GM19463 (cell line): ENCODE data around the gene YOD1.

Experiments
- ATAC-seq: cut with Tn5 transposase; IDR thresholded peaks from one replicate; pipeline ENCODE4 v1.9.1; 2021; ENCODE audit warnings: mild to moderate bottlenecking, moderate library complexity; ENCODE audit not compliant: unreplicated experiment

The YOD1 gene

DNA sequence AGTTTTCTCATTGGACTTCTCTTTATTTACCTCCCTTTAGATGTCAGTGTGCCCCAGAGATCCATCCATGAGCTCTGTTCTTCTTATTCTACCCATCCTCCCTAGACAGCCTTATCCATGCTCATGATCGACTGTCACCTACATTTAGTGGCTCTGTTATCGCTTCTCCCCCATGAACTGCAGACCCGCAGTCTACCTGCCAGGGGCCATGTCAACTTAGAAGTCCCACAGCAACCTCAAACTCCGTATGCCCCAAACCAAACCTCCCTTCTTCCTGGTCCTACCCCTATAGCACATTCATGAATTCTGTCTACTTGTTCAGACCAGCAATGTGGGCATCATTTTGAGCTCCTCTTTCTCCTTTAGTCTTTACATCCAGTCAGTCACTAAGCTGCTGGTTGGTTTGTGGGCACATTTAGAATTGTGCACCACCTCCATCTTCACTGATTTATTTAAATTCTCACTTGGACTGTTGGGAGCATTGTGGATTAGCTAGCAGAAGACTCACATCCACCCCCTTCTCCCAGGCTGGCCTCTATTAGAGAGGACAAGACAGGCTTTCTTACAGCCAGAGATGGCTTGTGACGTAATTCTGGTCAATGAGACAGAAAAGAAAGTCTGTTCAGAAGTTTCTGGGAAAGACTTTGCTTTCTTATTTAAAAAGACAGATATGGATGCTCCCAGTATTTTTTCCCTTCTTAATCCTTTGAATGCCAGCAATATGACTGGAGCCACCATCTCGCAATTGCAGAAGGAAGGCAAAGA, 37.5 kb downstream of the YOD1 start:
- ATAC-seq, result no peak

DNA sequence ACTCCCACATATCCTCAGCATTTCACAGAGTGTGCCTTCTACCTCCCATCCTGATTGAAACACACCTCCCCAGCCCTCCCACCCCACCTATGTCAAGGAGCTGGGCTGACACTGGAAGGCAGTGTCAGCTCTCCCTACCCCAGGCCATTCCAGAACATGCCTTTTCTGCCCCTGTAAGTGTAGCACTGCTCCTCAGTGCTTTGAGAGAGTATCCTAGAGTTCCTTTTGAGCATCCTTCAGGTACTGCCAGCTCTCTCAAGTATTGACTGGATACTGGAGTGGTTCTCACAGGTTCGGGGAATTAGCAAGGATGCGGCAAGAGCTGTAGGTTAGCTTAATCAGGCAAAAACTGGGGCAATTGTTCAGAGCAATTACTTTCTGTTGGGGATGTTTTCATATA, 40.3 kb downstream of the YOD1 start:
- no peak for ATAC-seq

DNA sequence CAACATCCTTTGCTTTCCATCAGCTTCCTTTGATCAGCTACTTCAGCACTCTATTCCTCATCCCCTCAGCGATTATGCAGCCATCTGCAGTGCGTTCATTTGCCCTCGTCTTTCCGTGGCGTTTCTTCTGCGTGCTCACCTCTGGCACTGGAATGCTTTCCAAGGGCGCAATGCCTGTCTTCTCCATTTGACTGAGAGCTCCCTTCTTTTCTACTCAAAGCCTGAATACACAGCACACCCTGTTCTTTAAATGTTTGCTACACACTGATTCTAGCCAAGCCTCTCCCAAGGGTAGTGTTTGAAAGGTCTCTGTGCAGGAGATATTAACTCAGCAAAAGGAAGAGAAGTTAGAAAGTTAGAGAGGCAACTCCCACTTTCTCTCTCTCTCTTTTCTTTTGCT, 41.1 kb downstream of the YOD1 start:
- ATAC-seq, result no peak

DNA sequence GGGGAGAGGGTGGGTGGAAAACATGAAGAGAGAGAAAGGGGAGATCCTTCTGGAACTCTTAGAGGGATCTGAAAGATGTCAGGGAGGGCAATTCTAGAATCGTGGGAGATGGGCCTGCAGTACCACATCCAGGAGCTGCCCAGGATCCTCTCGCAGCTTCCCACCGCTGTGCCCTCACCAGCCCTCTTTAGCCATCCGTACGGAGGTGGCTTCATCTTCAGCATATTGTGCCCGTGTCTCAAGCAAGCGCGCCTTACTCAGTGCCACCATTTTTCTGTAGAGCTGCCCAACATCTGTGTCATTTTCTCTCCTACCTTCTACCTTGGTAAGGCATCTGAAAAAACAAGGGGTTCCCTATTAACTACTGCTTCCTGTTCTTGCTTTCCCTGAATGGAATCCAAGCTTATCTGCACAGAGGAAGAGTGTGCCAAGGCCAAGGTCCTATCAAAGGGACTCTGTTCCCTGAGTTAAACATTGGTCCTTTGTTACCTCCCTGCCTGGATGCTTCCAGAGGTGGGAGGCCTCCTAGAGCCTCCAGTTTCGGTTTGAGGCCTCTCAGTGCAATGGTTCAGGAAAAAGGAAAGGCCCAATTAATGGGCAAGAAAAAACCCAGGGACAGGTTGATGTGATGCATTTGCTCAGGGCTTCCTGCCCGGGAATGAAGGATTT, 41.7 kb downstream of the YOD1 start:
- ATAC-seq, result no peak

DNA sequence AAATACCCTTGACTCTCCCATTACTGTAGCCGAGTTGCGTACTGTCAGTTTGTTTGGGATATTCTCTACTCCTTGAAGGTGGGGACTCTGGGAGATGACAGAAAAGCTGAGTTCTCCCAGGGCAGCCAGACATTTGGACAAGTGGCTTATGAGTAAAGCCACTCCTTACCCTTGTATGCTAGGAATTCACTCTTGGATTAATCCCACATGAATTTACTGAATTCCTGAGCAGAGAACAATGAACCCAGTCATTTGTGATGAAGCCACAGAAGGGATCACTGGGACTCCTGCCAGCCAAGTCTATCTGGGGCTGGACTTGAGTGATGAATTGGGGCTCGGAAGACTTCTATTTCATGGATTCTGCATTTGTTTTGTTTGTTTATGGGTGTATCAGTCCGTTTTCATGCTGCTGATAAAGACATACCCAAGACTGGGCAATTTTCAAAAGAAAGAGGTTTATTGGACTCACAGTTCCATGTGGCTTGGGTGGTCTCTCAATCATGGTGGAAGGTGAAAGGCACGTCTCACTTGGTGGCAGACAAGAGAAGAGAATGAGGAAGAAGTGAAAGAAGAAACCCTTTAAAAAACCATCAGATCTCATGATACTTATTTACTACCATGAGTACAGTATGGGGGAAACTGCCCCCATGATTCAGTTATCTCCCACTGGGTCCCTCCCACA, 43.5 kb downstream of the YOD1 start:
- no peak for ATAC-seq

DNA sequence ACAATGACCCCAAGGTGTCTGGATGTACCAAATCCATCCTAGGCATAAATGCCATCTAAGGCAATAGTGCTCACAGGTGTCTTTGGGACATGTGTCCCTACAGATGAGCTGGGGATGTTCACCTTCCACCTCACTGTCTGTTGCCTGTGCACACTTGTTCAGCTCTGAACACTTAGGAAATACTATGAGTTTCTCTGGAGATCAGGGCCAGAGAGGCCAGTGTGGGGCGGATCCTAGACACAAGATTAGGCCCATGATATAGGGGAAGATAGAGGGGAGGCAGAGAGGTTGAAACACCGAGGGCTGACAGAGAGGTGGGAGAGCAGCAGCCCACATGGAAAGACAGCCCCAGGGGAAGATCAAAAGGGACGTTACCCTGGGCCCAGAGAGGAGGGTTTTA, 44.1 kb downstream of the YOD1 start:
- no peak for ATAC-seq

DNA sequence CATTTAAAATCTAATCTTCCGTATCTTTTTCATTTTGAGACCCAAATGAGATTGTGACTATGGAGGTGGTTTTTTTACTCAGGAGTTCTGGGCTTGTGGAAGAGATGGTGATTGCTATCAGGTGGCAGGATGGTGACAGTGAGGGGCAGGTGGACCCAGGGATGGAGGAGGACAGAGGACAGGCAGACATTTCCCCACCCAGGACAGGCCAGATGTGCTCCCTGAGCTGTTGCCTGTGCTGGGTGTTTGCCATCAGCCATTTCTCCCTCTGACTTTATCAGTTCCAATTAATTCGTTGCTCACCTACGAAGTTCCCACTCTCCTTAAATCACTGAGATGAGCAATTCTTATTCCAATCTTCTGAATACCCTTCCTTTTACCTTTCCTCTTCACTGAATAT, 44.9 kb downstream of the YOD1 start:
- ATAC-seq, result no peak

DNA sequence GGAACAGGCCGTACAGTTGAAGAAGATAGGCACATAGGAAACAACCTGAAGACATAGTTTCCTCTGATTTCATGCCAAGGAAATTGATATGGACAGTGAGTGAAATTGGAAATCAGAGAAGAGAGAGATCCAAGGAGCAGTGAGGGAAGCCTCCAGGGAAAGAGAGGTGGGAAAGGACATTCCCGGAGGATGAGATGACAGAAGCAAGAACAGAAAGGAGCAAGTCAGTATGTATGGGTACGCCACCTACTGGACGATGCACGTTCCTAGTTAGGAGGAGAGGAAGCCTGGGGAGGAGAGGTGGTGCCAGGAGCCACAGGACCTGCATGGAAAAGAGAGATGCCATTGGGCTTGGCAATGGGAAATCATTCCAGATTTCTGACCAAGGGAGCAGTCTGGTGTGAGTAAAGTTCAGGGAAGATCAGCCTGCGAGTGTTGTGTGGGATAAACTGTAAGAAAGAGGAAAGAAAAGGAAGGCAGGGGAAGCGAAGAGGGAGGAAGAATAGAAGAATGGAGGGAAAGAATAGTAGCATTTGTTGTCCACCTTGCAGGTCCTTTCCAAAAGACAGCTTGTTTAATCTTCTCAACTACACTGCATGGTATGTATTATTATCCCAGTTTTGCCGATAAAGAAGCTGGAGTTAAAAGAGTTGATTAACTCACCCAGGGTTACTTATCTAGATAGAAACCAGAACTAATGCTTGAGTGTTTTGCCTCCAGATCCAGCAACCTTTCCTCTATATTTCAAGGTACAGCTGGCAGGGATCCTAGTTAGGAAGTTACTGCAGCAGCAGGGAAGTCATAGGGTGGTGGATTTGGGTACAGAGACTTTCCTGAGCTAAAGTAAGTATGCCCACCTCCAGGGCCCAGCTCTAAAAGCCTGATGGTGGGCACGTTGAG, 45.8 kb downstream of the YOD1 start:
- ATAC-seq, result no peak

DNA sequence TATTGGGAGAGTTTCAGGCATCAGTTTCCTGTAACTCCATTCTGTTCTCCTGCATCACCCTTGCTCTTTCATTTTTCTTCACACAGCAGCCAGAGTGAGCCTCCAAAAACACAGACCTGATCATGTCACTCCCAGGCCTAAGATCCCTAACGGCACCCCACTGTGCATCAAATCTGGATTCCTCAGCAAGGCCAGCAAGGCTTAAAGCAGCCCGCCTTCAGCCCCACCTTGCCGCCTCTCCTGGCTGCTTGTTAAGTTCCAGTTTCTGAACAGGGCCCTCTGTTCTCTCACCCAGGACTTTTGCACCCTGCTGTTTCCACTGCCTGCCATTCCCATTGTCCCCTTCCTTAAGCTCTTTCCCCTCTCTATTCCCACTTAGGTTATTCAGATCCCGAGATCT, 47.8 kb downstream of the YOD1 start:
- no peak for ATAC-seq

DNA sequence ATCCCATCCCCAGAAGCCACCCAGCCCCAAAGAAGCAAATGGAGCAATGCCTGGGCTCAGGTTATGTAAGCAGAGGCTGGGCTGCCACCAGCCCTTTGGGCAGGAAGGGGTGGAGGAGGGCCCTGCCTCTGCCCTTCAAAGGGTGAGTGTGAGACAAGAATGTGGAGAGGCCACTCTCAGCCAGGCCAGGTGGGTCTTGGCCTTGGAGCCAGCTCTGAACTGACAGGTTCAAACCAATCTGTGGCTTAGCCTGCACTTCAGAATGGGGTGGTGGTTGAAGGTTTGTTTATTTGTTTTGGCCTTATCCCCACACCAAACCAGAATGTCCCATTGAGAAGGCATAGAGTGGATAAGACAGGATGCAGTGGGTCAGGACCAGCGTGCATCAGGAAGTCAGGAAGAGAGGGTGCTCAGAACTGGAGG, 48.3 kb downstream of the YOD1 start:
- ATAC-seq, result no peak

DNA sequence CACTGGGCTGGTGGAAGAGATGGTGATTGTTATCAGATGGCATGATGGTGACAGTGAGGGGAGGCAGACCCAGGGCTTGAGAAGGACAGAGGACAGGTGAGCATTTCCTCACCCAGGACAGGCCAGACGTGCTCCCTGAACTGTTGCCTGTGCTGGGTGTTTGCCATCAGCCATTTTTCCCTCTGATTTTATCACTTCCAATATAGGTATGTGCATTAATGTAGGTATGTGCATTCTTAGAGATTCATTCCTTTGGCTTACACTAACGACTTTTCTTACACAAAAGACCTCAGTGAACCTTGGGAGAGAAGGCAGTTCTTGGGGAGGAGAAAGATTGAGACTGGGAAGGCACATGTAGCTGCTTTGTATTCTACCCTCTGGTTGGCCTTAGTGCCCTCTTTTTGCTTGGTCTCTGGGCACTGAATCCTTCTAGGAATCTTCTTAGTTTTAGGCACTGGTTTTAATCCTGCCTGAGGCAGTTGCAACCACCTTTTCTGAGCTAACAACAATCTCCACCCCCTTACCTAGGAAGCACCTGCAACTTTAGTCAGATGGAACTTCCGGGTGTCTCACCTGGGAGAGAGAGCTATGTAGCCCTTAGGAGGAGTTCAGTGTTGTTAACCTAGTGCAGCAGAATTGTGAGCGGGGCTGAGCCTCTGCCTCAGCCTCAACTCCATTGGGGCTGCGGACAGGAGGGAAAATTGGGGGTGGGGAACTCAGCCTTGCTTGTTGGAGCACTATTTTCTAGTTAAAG, 49.3 kb downstream of the YOD1 start:
- ATAC-seq, result no peak

DNA sequence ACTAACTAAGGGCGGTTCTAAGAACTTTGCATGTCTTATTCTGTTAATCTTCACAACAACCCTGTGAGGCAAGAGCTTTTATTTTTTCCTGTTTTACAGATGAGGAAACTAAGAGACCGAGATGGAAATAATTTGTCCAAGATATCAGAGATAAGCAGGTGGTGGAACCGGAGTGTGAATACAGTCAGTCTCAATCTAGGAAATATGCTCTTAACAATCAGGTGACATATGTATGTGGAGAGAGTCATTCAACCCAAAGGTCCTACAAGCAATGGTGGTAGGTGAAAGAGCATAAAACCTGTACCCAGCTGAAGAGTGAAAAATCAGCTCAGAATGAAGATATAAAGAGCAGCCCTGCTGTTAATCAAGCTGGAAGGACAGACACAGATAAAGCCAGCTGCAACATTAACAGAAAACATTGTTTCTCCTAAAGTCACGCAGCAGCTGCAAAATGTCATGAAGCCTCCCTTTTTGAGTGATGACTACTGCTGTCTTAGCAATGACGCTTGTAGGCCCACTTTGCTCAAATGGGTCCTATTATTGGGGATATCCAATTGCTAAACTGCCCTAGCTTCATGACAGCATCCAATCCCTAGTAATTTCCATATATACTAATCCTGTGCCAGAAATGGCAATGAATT, 50.2 kb downstream of the YOD1 start:
- ATAC-seq, result no peak

DNA sequence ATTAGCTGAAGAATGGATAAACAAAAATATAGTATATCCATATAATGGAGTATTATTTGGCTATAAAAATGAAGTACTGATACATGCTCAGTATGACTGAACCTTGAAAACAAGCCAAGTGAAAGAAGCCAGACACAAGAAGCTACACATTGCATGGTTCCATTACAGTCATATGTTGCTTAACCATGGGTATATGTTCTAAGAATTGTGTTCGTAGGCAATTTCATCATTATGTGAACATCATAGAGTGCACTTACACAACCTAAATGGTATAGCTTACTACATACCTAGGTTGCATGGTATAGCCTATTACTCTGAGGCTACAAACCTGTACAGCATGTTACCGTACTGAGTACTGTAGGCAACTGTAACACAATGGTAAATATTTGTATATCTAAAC, 52.2 kb downstream of the YOD1 start:
- no peak for ATAC-seq
